IMR-90 (cell line): ENCODE measurements around the gene PRAF2. TPM values are rescaled to one million over a fixed set of nuclear protein-coding genes. Genes with fewer than 3 reads are reported as not detected.

Source experiments
- ATAC-seq: fragments of 200-7000 bp; cut with Tn5 transposase; 2 replicates; pipeline ENCODE4 v1.9.1; 2020; ENCODE audit warnings: low read depth, mild to moderate bottlenecking, moderate library complexity
- BruUV-seq: library from RNA; stranded (reverse); fragments of 400-500 nt; replicated peaks from 2 replicates; lab custom pipeline; 2021; lab: Mats Ljungman, UMichigan
- CTCF ChIA-PET: fragments of 300-600 bp; formaldehyde crosslinking; extraction: SDS; loops from one replicate; lab custom pipeline; 2021; ENCODE audit warnings: antibody characterized with exemption; lab: Yijun Ruan, JAX
- POLR2A ChIA-PET: fragments of 300-600 bp; sonication (Branson Sonifier 250); formaldehyde crosslinking; loops from one replicate; lab custom pipeline; 2022; ENCODE audit warnings: antibody characterized with exemption; ENCODE audit not compliant: unreplicated experiment; lab: Charles Lee
- DNase-seq: peaks from one replicate; pipeline ENCODE4 v3.0.0; 2013
- H2AFZ ChIP-seq: replicated peaks from 2 replicates; pipeline ENCODE3; 2013; ENCODE audit warnings: low read length, mild to moderate bottlenecking; ENCODE audit not compliant: poor library complexity
- H2AK5ac ChIP-seq: 2 replicates; pipeline ENCODE4 v1.6.1; 2013; ENCODE audit warnings: low read depth, low read length, inconsistent platforms
- H2AK9ac ChIP-seq: replicated peaks from 2 replicates; pipeline ENCODE3; 2013; ENCODE audit warnings: mild to moderate bottlenecking, low read depth, low read length, moderate library complexity; ENCODE audit not compliant: poor library complexity
- H2BK120ac ChIP-seq: 2 replicates; pipeline ENCODE4 v1.6.1; 2013; ENCODE audit warnings: low read depth, low read length, inconsistent platforms
- H2BK15ac ChIP-seq: 3 replicates; pipeline ENCODE4 v1.6.1; 2013; ENCODE audit warnings: low read depth, low read length, inconsistent platforms
- H2BK20ac ChIP-seq: 2 replicates; pipeline ENCODE4 v1.6.1; 2013; ENCODE audit warnings: low read depth, mild to moderate bottlenecking, inconsistent platforms, low read length, moderate library complexity
- H2BK5ac ChIP-seq: 2 replicates; pipeline ENCODE4 v1.6.1; 2013; ENCODE audit warnings: mild to moderate bottlenecking, low read depth, low read length, inconsistent platforms; ENCODE audit not compliant: poor library complexity, severe bottlenecking
- H3K14ac ChIP-seq: replicated peaks from 2 replicates; pipeline ENCODE4 v1.6.1; 2013; ENCODE audit warnings: low read depth, low read length, inconsistent platforms
- H3K18ac ChIP-seq: 2 replicates; pipeline ENCODE4 v1.6.1; 2013; ENCODE audit warnings: low read depth, low read length, control low read depth
- H3K23ac ChIP-seq: 2 replicates; pipeline ENCODE4 v1.6.1; 2013; ENCODE audit warnings: low read depth, low read length, inconsistent platforms
- H3K27ac ChIP-seq: 2 replicates; pipeline ENCODE4 v1.5.1; 2013; ENCODE audit warnings: mild to moderate bottlenecking, control low read depth, low read length; ENCODE audit not compliant: insufficient read depth
- H3K27me3 ChIP-seq: 2 replicates; pipeline ENCODE4 v1.6.1; 2013; ENCODE audit warnings: low read length; ENCODE audit not compliant: control insufficient read depth, insufficient read depth
- H3K36me3 ChIP-seq: 2 replicates; pipeline ENCODE4 v1.6.1; 2013; ENCODE audit warnings: low read length, mixed read lengths; ENCODE audit not compliant: control insufficient read depth, insufficient read depth
- H3K4ac ChIP-seq: 2 replicates; pipeline ENCODE4 v1.6.1; 2013; ENCODE audit warnings: low read depth, low read length, inconsistent platforms
- H3K4me1 ChIP-seq: 2 replicates; pipeline ENCODE4 v1.6.1; 2013; ENCODE audit warnings: low read length, mixed read lengths; ENCODE audit not compliant: control insufficient read depth, insufficient read depth
- H3K4me2 ChIP-seq: 2 replicates; pipeline ENCODE4 v1.6.1; 2013; ENCODE audit warnings: low read depth, mild to moderate bottlenecking, control low read depth, low read length, moderate library complexity
- H3K4me3 ChIP-seq: 2 replicates; pipeline ENCODE4 v1.5.1; 2013; ENCODE audit warnings: low read depth, mild to moderate bottlenecking, control low read depth, low read length, moderate library complexity; ENCODE audit not compliant: insufficient read depth
- H3K56ac ChIP-seq: 2 replicates; pipeline ENCODE4 v1.6.1; 2013; ENCODE audit warnings: low read length, inconsistent platforms; ENCODE audit not compliant: insufficient read depth; ENCODE audit errors: extremely low read depth
- H3K79me1 ChIP-seq, 2 experiments: 2 replicates each; pipeline ENCODE4 v1.6.1; 2013; ENCODE audit warnings: low read length in 2 of 2, inconsistent platforms in 1 of 2, low read depth in 1 of 2
- H3K9ac ChIP-seq: 2 replicates; pipeline ENCODE4 v1.6.1; 2013; ENCODE audit warnings: low read depth, low read length, control low read depth
- H3K9me1 ChIP-seq: 2 replicates; pipeline ENCODE4 v1.6.1; 2013; ENCODE audit warnings: low read length, inconsistent platforms; ENCODE audit not compliant: insufficient read depth
- H3K9me3 ChIP-seq: 2 replicates; pipeline ENCODE4 v1.6.1; 2013; ENCODE audit warnings: low read length; ENCODE audit not compliant: control insufficient read depth, insufficient read depth
- H4K20me1 ChIP-seq: 2 replicates; pipeline ENCODE4 v1.6.1; 2013; ENCODE audit warnings: low read length, inconsistent platforms; ENCODE audit not compliant: insufficient read depth
- H4K5ac ChIP-seq: 2 replicates; pipeline ENCODE4 v1.6.1; 2013; ENCODE audit warnings: mild to moderate bottlenecking, low read depth, low read length, control low read depth
- H4K8ac ChIP-seq, 2 experiments: 2 replicates each; pipeline ENCODE4 v1.6.1; 2013; ENCODE audit warnings: low read depth in 2 of 2, low read length in 2 of 2, control low read depth in 1 of 2, inconsistent platforms in 1 of 2
- H4K91ac ChIP-seq: 2 replicates; pipeline ENCODE4 v1.6.1; 2013; ENCODE audit warnings: low read depth, low read length, inconsistent platforms; ENCODE audit not compliant: insufficient read depth
- CEBPB ChIP-seq: IDR thresholded peaks from 2 replicates; pipeline ENCODE4 v1.6.1; 2012; ENCODE audit warnings: low read depth, low read length, improper control_type of control experiment
- FOS ChIP-seq: fragments of 150-350 bp; IDR thresholded peaks from 2 replicates; pipeline ENCODE4 v1.6.1; 2016; ENCODE audit warnings: low read depth, low read length
- MAFK ChIP-seq: IDR thresholded peaks from 2 replicates; pipeline ENCODE4 v1.6.1; 2012; ENCODE audit warnings: low read depth, low read length, improper control_type of control experiment
- MAZ ChIP-seq: IDR thresholded peaks from 2 replicates; pipeline ENCODE4 v1.6.1; 2012; ENCODE audit warnings: low read depth, mild to moderate bottlenecking, low read length, improper control_type of control experiment, moderate library complexity, borderline replicate concordance
- NFE2L2 ChIP-seq: fragments of 150-350 bp; IDR thresholded peaks from 2 replicates; pipeline ENCODE4 v1.6.1; 2016; ENCODE audit warnings: low read depth, mild to moderate bottlenecking, low read length
- RAD21 ChIP-seq: IDR thresholded peaks from 2 replicates; pipeline ENCODE4 v1.6.1; 2012; ENCODE audit warnings: low read length, improper control_type of control experiment
- WGBS, 2 experiments: methylation state at CpG; one replicate each; pipeline versions ENCODE4 v1.1.5 to v1.1.7; 2013; ENCODE audit warnings: missing lambda C conversion rate in 2 of 2; ENCODE audit not compliant: insufficient read length in 1 of 2; ENCODE audit errors: extremely low coverage in 2 of 2; 5-methylcytosine and 5-hydroxymethylcytosine counted together
- dilution Hi-C: fragments of 300-500 bp; cut with HindIII; formaldehyde crosslinking; loops from one replicate; pipeline ENCODE4 v1.14.3; 2018; ENCODE audit warnings: low sequenced_read_pairs; ENCODE audit not compliant: unreplicated experiment
- in situ Hi-C: fragments of 300-500 bp; cut with MboI; formaldehyde crosslinking; loops from 3 replicates; pipeline ENCODE4 v1.14.3; 2019; ENCODE audit warnings: low sequenced_read_pairs, inconsistent platforms, mixed read lengths
- intact Hi-C: fragments of 100-400 bp; cut with micrococcal nuclease; formaldehyde crosslinking; loops from 2 replicates; pipeline ENCODE4 v1.10.0; 2022
- polyA plus RNA-seq, 3 experiments: library from polyadenylated mRNA; depleted of rRNA; stranded (reverse); fragments of >200 nt; gene quantifications; 2 replicates each; pipeline ENCODE4 v1.2.3, GENCODE V29; 2012; ENCODE audit warnings: low replicate concordance in 1 of 3
- total RNA-seq: library from RNA; depleted of rRNA; stranded (reverse); fragments of >200 nt; gene quantifications from 2 replicates; pipeline ENCODE4 v1.2.3, GENCODE V29; 2012

The PRAF2 gene
- total and polyA plus RNA-seq, 2 of the 4 experiments (the other 2 are of a cell fraction): 3.8 to 65.5 TPM

DNA sequence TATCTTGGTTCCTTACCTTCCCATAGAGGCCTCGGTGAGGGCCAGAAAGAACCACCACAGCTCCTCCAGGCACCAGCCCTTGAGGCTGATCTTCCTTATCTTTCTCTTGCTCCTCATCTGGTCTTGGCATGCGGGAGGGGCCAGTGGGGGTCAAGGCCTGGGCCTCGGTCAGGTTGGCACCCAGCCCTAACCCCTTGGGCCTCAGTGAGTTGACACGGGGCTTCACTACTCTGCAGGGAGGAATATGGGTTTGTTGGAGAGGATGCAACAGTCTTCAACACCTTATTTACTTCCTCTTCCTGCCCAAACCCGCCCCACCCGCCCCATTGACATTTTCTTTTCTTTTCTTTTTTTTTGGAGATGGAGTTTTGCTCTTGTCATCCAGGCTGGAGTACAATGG lies 43.8 kb upstream of the PRAF2 start:
- dilution Hi-C loops (no loop called here), intact Hi-C loops (no loop called here), in situ Hi-C loops (no loop called here)
- Histone ChIP-seq H3K14ac (no peak overlapping the region), H2AK5ac (no peak overlapping the region), H3K9me1 (no peaks in the 10 kb centered on the region), H2BK120ac (no peak overlapping the region), H3K36me3 (peaks cover 20% of the 10 kb centered on the region), H3K27ac (no peak overlapping the region), H4K5ac (no peak overlapping the region), H3K4ac (no peak overlapping the region), H3K4me2 (no peak overlapping the region), H4K20me1 (no peaks in the 10 kb centered on the region), H2BK5ac (no peak overlapping the region), H2AFZ (no peak overlapping the region), H3K27me3 (no peaks in the 10 kb centered on the region), H3K4me1 (no peaks in the 10 kb centered on the region), H3K79me1 (0 out of 4 replicates have a peak, but pooled peaks cover 3% of the 10 kb centered on the region in 2 experiments), H3K9ac (no peak overlapping the region), H3K4me3 (no peak overlapping the region), H2BK15ac (no peak overlapping the region), H4K91ac (no peak overlapping the region), H2AK9ac (peak overlapping the region; percentile 50), H3K23ac (no peak overlapping the region), H3K18ac (no peak overlapping the region), H3K56ac (no peak overlapping the region), H2BK20ac (no peak overlapping the region), H4K8ac (no peak overlapping the region), H3K9me3 (no peaks in the 10 kb centered on the region)
- CTCF ChIA-PET: no interaction called here
- ATAC-seq (no peak), DNase-seq (no peak)
- POLR2A ChIA-PET: no interaction called here
- TF ChIP-seq CEBPB (no peak), FOS (no peak), MAFK (no peak), NFE2L2 (no peak), MAZ (no peak), RAD21 (no peak)
- no TSS peak for BruUV-seq
- no CpG with 5 or more reads among the region's 6 CpGs for WGBS, 2 experiments
